ENCODE data around the gene VSIG8.

- TF ChIP-seq CTCF (IDR thresholded peaks at IDR 0.05): no peak
- no peak for TF ChIP-seq POLR2A (IDR thresholded peaks at IDR 0.05)
These were observed 45.0 kb downstream of the VSIG8 start for GRCh38 chr1:159817276-159818041.
